Measurements from ENCODE around the gene DNMT3A. TPM values are rescaled to one million over a fixed set of nuclear protein-coding genes. Genes with fewer than 3 reads are reported as not detected.

DNMT3A gene
- total RNA-seq, 4 donors from 2014 or later: 16.1 to 33.7 (median 21.0) TPM

- 60 to 75% methylated on average over 2 to 9 of the region's 9 CpGs for WGBS, 2 donors (ENCODE audit: low coverage in 1 of 2)
- Histone ChIP-seq H3K9me3 (no peaks in the 10 kb centered on the region), H3K27me3 (no peaks in the 10 kb centered on the region), H3K27ac (peak overlapping the region; percentile 7 to 68 (median 38)), H3K4me3 (no peak overlapping the region), H3K4me1 (peaks cover 5 to 20% (median 9%) of the 10 kb centered on the region in 4 donors), H3K36me3 (peaks cover 0 to 3% (median 0%) of the 10 kb centered on the region in 4 donors)
- in situ Hi-C loops (cut with MboI; ENCODE audit: low pct_ligation_motif_present in 1 of 4, low pct_unique_long_range_greater_than_20kb in 1 of 4, low sequenced_read_pairs in 3 of 4) (no loop called here), intact Hi-C loops (cut with DNase I; ENCODE audit: low total_unique reads) (no loop called here)
- no peak for DNase-seq
- TF ChIP-seq EP300 (IDR thresholded peaks at IDR 0.05; ENCODE audit: low read depth) (no peak), POLR2A (IDR thresholded peaks at IDR 0.05) (no peak), POLR2AphosphoS5 (IDR thresholded peaks at IDR 0.05) (no peak)
- TF ChIP-seq, protein P1, sequence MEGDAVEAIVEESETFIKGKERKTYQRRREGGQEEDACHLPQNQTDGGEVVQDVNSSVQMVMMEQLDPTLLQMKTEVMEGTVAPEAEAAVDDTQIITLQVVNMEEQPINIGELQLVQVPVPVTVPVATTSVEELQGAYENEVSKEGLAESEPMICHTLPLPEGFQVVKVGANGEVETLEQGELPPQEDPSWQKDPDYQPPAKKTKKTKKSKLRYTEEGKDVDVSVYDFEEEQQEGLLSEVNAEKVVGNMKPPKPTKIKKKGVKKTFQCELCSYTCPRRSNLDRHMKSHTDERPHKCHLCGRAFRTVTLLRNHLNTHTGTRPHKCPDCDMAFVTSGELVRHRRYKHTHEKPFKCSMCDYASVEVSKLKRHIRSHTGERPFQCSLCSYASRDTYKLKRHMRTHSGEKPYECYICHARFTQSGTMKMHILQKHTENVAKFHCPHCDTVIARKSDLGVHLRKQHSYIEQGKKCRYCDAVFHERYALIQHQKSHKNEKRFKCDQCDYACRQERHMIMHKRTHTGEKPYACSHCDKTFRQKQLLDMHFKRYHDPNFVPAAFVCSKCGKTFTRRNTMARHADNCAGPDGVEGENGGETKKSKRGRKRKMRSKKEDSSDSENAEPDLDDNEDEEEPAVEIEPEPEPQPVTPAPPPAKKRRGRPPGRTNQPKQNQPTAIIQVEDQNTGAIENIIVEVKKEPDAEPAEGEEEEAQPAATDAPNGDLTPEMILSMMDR (IDR thresholded peaks at IDR 0.05): no peak
Observed at GRCh38 chr2:25257032-25257552, 84.6 kb downstream of the DNMT3A start.

- H3K9me3 ChIP-seq: no peaks in the 10 kb centered on the region
- H3K4me1 ChIP-seq: peaks cover 5 to 26% (median 14%) of the 10 kb centered on the region in 4 donors
- WGBS, 2 donors (ENCODE audit: low coverage in 1 of 2): 89 to 100% methylated on average over 1 to 2 of the region's 2 CpGs
- in situ Hi-C loops (cut with MboI; ENCODE audit: low pct_ligation_motif_present in 1 of 4, low pct_unique_long_range_greater_than_20kb in 1 of 4, low sequenced_read_pairs in 3 of 4) (no loop called here), intact Hi-C loops (cut with DNase I; ENCODE audit: low total_unique reads) (no loop called here)
- no peak overlapping the region for H3K4me3 ChIP-seq
- peak overlapping the region in 1 of 4 donors; percentile 43 for H3K27ac ChIP-seq
- no peak for TF ChIP-seq POLR2A (IDR thresholded peaks at IDR 0.05)
- TF ChIP-seq POLR2AphosphoS5 (IDR thresholded peaks at IDR 0.05): no peak
- TF ChIP-seq, protein P1 (IDR thresholded peaks at IDR 0.05): no peak
- TF ChIP-seq EP300 (IDR thresholded peaks at IDR 0.05; ENCODE audit: low read depth): no peak
- no peaks in the 10 kb centered on the region for H3K27me3 ChIP-seq
- H3K36me3 ChIP-seq: peaks cover 0 to 3% (median 0%) of the 10 kb centered on the region in 4 donors
- no peak for DNase-seq
Observed at GRCh38 chr2:25256488-25256875, 85.2 kb downstream of the DNMT3A start.

DNA sequence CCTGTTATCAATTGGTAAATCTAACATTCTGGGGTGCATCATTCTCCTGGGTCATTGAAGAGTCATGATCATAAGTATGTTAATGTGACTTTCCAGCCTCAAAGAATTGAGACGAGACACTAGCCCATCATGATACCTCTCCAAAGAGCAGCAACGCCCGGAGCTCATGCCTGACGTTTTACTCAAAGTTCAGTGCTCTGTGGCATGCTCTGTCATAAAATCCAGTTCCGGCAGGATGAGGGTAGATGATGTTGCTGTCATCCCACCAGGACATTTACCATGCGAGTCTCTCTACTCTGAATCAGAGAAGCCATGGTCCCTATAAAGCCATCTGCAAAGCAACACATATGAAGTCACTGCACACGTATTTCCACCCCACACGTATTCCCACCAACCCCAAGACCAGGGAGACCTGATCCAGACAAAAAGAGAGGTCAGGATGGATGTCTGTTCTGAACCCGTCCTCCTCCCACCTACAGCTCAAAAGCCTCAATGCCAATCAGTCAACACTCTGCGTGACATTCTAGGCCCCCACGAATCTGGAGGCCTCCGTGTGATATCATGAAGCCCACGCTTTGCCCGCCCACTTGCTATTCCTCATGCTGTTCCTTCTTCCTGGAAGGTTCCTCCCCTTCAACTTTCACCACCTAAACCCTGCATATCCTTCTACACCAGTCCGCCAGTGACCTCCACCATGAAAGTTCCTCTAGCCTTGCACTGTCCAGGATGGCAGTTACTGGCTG lies 85.8 kb downstream of the DNMT3A start:
- WGBS, 2 donors (ENCODE audit: low coverage in 1 of 2): 93 to 95% methylated on average over 7 to 15 of the region's 15 CpGs
- TF ChIP-seq EP300 (IDR thresholded peaks at IDR 0.05; ENCODE audit: low read depth): no peak
- TF ChIP-seq, protein P1 (IDR thresholded peaks at IDR 0.05): no peak
- no peak for TF ChIP-seq POLR2A (IDR thresholded peaks at IDR 0.05)
- TF ChIP-seq POLR2AphosphoS5 (IDR thresholded peaks at IDR 0.05): no peak
- H3K27me3 ChIP-seq: no peaks in the 10 kb centered on the region
- H3K4me1 ChIP-seq: peaks cover 5 to 32% (median 20%) of the 10 kb centered on the region in 4 donors
- peaks cover 0 to 3% (median 0%) of the 10 kb centered on the region in 4 donors for H3K36me3 ChIP-seq
- in situ Hi-C loops (cut with MboI; ENCODE audit: low pct_ligation_motif_present in 1 of 4, low pct_unique_long_range_greater_than_20kb in 1 of 4, low sequenced_read_pairs in 3 of 4): no loop called here
- no peaks in the 10 kb centered on the region for H3K9me3 ChIP-seq
- no peak overlapping the region for H3K4me3 ChIP-seq
- intact Hi-C loops (cut with DNase I; ENCODE audit: low total_unique reads): no loop called here
- no peak overlapping the region for H3K27ac ChIP-seq
- no peak for DNase-seq

- Histone ChIP-seq H3K4me3 (no peak overlapping the region), H3K27me3 (no peaks in the 10 kb centered on the region), H3K36me3 (no peaks in the 10 kb centered on the region), H3K4me1 (peaks cover 5 to 34% (median 20%) of the 10 kb centered on the region in 4 donors), H3K27ac (no peak overlapping the region), H3K9me3 (no peaks in the 10 kb centered on the region)
- no peak for DNase-seq
- in situ Hi-C loops (cut with MboI; ENCODE audit: low pct_ligation_motif_present in 1 of 4, low pct_unique_long_range_greater_than_20kb in 1 of 4, low sequenced_read_pairs in 3 of 4) (no loop called here), intact Hi-C loops (cut with DNase I; ENCODE audit: low total_unique reads) (no loop called here)
- TF ChIP-seq POLR2AphosphoS5 (IDR thresholded peaks at IDR 0.05) (no peak), EP300 (IDR thresholded peaks at IDR 0.05; ENCODE audit: low read depth) (no peak), POLR2A (IDR thresholded peaks at IDR 0.05) (no peak)
- TF ChIP-seq, protein P1 (IDR thresholded peaks at IDR 0.05): no peak
- WGBS, 2 donors (ENCODE audit: low coverage in 1 of 2): 76 to 100% methylated on average over 1 of the region's 1 CpG
Observed at GRCh38 chr2:25254961-25255360, 86.8 kb downstream of the DNMT3A start.
